DOHH2 (cell line): ENCODE data around the gene STX1B.

ENCODE experiments used
- H3F3A ChIP-seq: fragments of 200-600 bp; sonication (generic), shearing (Covaris generic); 2 replicates; pipeline ENCODE4 v1.6.0; 2016; ENCODE audit warnings: antibody characterized with exemption, mild to moderate bottlenecking; ENCODE audit not compliant: control insufficient read depth, insufficient read depth
- H3K27ac ChIP-seq: fragments of 200-600 bp; sonication (generic); 2 replicates; pipeline ENCODE4 v1.5.1; 2014; ENCODE audit warnings: low read depth, mild to moderate bottlenecking, low read length, moderate library complexity
- H3K27me3 ChIP-seq: fragments of 200-600 bp; sonication (generic); 2 replicates; pipeline ENCODE4 v1.6.1; 2014; ENCODE audit warnings: mild to moderate bottlenecking, low read length, mixed read lengths; ENCODE audit not compliant: control insufficient read depth
- H3K36me3 ChIP-seq: fragments of 200-600 bp; sonication (generic); 2 replicates; pipeline ENCODE4 v1.6.1; 2014; ENCODE audit warnings: mild to moderate bottlenecking, low read length, moderate library complexity, mixed read lengths; ENCODE audit not compliant: control insufficient read depth
- H3K4me1 ChIP-seq: fragments of 200-600 bp; sonication (generic); 2 replicates; pipeline ENCODE4 v1.6.1; 2014; ENCODE audit warnings: mild to moderate bottlenecking, low read length, mixed read lengths; ENCODE audit not compliant: control insufficient read depth
- H3K4me2 ChIP-seq: fragments of 200-600 bp; sonication (generic); 2 replicates; pipeline ENCODE4 v1.6.0; 2014; ENCODE audit warnings: mild to moderate bottlenecking, low read length, moderate library complexity
- H3K4me3 ChIP-seq: fragments of 200-600 bp; sonication (generic); 2 replicates; pipeline ENCODE4 v1.5.1; 2014; ENCODE audit warnings: mild to moderate bottlenecking, low read length, mixed read lengths
- H3K79me2 ChIP-seq: fragments of 200-600 bp; sonication (generic); 2 replicates; pipeline ENCODE4 v1.6.1; 2014; ENCODE audit warnings: mild to moderate bottlenecking, low read length, mixed read lengths; ENCODE audit not compliant: control insufficient read depth
- H3K9me2 ChIP-seq: fragments of 200-600 bp; sonication (generic); replicated peaks from 2 replicates; pipeline ENCODE4 v1.6.1; 2014; ENCODE audit warnings: mild to moderate bottlenecking, low read length, mixed read lengths; ENCODE audit not compliant: control insufficient read depth
- H3K9me3 ChIP-seq: fragments of 200-600 bp; sonication (generic); 2 replicates; pipeline ENCODE4 v1.6.1; 2014; ENCODE audit warnings: antibody characterized with exemption, low read length, mixed read lengths; ENCODE audit not compliant: control insufficient read depth, insufficient read depth
- H4K20me1 ChIP-seq: fragments of 200-600 bp; sonication (generic); 2 replicates; pipeline ENCODE4 v1.6.0; 2014; ENCODE audit warnings: low read depth, mild to moderate bottlenecking, antibody characterized with exemption, low read length, moderate library complexity; ENCODE audit not compliant: control insufficient read depth, insufficient read depth
- CTCF ChIP-seq: fragments of 200-600 bp; sonication (generic); IDR thresholded peaks from one replicate; pipeline ENCODE4 v1.5.1; 2014; ENCODE audit warnings: antibody characterized with exemption, mild to moderate bottlenecking, low read depth, low read length; ENCODE audit not compliant: poor library complexity, severe bottlenecking
- EZH2phosphoT487 ChIP-seq: fragments of 200-600 bp; sonication (generic); IDR thresholded peaks from 2 replicates; pipeline ENCODE4 v1.6.1; 2017; ENCODE audit warnings: borderline replicate concordance, mild to moderate bottlenecking, antibody characterized with exemption, low read length, moderate library complexity, mixed read lengths

The STX1B gene

GRCh38 chr16:30947859-30948666 lies 62.4 kb downstream of the STX1B start:
- H3K4me1 ChIP-seq: peaks cover 22% of the 10 kb centered on the region
- TF ChIP-seq EZH2phosphoT487: no peak
- TF ChIP-seq CTCF: no peak
- H3K27ac ChIP-seq: peak overlapping the region; percentile 54; the same call in 1 of the 2 replicates

GRCh38 chr16:30947541-30947858 lies 62.9 kb downstream of the STX1B start:
- Histone ChIP-seq H3K79me2 (peaks cover 5% of the 10 kb centered on the region; the same call in 1 of the 2 replicates), H3F3A (peaks cover 16% of the 10 kb centered on the region), H3K27ac (no peak overlapping the region), H3K4me1 (peaks cover 22% of the 10 kb centered on the region), H3K4me2 (no peak overlapping the region), H3K9me2 (no peaks in the 10 kb centered on the region), H4K20me1 (no peaks in the 10 kb centered on the region; the same call in 1 of the 2 replicates), H3K9me3 (no peaks in the 10 kb centered on the region), H3K27me3 (no peaks in the 10 kb centered on the region), H3K4me3 (no peak overlapping the region), H3K36me3 (peaks cover 27% of the 10 kb centered on the region)
- no peak for TF ChIP-seq CTCF
- no peak for TF ChIP-seq EZH2phosphoT487

More at GRCh38 chr16:30947859-30948666, 62.4 kb downstream of the STX1B start:
- Histone ChIP-seq H3K36me3 (peaks cover 22% of the 10 kb centered on the region), H4K20me1 (no peaks in the 10 kb centered on the region; the same call in 1 of the 2 replicates), H3K27me3 (no peaks in the 10 kb centered on the region), H3K9me2 (no peaks in the 10 kb centered on the region), H3K9me3 (no peaks in the 10 kb centered on the region), H3K4me3 (peak overlapping the region; percentile 83), H3F3A (peaks cover 16% of the 10 kb centered on the region), H3K4me2 (peak overlapping the region; percentile 99), H3K79me2 (peaks cover 5% of the 10 kb centered on the region; the same call in 1 of the 2 replicates)

DNA sequence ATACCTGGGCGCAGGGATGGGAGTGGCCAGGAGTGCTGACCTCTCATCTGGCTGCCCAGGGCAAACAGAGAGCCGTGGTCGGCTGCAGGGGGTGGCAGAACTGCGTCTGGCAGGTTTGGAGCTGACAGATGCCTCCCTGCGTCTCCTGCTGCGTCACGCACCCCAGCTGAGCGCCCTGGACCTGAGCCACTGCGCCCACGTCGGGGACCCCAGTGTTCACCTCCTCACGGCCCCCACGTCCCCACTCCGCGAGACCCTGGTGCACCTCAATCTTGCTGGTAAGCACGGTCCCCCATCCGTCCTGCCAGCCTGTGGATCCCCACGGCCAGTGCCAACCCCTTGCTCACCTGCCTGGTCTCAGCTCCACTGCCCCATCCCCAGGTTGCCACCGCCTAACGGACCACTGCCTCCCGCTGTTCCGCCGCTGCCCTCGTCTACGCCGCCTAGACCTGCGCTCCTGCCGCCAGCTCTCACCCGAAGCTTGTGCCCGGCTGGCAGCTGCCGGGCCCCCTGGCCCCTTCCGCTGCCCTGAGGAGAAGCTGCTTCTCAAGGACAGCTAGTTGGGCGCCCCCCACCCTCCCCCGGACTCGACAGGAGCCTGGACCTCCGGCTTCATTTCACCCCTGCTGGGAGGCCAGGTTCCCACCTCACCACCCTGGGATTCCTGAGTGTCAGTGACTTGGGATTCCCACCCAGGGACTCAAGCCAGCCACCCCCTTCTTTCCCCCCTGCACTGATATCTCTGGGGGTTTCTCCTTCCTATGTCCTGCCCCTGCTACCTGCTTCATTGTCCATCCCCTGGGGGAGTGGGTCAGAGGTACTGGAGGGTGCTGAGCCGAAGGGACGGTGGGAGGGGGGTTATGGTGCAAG lies 63.5 kb downstream of the STX1B start:
- H3K4me1 ChIP-seq: peaks cover 26% of the 10 kb centered on the region
- H3K4me3 ChIP-seq: no peak overlapping the region
- no peaks in the 10 kb centered on the region; the same call in 1 of the 2 replicates for H4K20me1 ChIP-seq
- H3K27me3 ChIP-seq: no peaks in the 10 kb centered on the region
- no peak overlapping the region for H3K4me2 ChIP-seq
- no peaks in the 10 kb centered on the region for H3K9me2 ChIP-seq
- H3K36me3 ChIP-seq: peaks cover 33% of the 10 kb centered on the region
- no peak overlapping the region for H3K27ac ChIP-seq
- TF ChIP-seq EZH2phosphoT487 (no peak), CTCF (no peak)
- H3K79me2 ChIP-seq: peaks cover 5% of the 10 kb centered on the region; the same call in 1 of the 2 replicates
- peaks cover 15% of the 10 kb centered on the region for H3F3A ChIP-seq
- H3K9me3 ChIP-seq: no peaks in the 10 kb centered on the region
